Gastrocnemius medialis (tissue), 4 donors: Measurements from ENCODE around the gene CLDN11. TPM values are rescaled to one million over a fixed set of nuclear protein-coding genes. Genes with fewer than 3 reads are reported as not detected.

Source experiments
- ATAC-seq, 2 donors: fragments of 150-250 bp; one replicate each; pipeline ENCODE4 v1.9.1; 2016
- DNase-seq, 2 donors: peaks; one replicate each; pipeline ENCODE4 v3.0.0-alpha.2; 2019
- H3K27ac ChIP-seq, 4 donors: fragments of 200-600 bp; sonication (generic); 1 replicate in 1 of 4; 2 replicates in 3 of 4; pipeline ENCODE4 v1.5.1; 2016 to 2018; ENCODE audit warnings: mild to moderate bottlenecking in 2 of 4, moderate library complexity in 1 of 4
- H3K27me3 ChIP-seq, 3 donors: fragments of 200-600 bp; sonication (generic) in 2 of 3; 1 replicate in 1 of 3; 2 replicates in 2 of 3; pipeline versions ENCODE4 v1.5.1 to v1.6.0; 2016 to 2019; ENCODE audit warnings: mild to moderate bottlenecking in 1 of 3, moderate library complexity in 1 of 3
- H3K36me3 ChIP-seq, 2 donors: fragments of 200-600 bp; sonication (generic) in 1 of 2; one replicate each; pipeline ENCODE4 v1.5.1; 2017 to 2018
- H3K4me1 ChIP-seq, 2 donors: fragments of 200-600 bp; sonication (generic) in 1 of 2; one replicate each; pipeline ENCODE4 v1.5.1; 2016 to 2017; ENCODE audit warnings: mild to moderate bottlenecking in 2 of 2
- H3K4me3 ChIP-seq, 4 donors: fragments of 200-600 bp; sonication (generic) in 3 of 4; 1 replicate in 1 of 4; 2 replicates in 3 of 4; pipeline ENCODE4 v1.5.1; 2016 to 2019; ENCODE audit warnings: mild to moderate bottlenecking in 2 of 4
- H3K9me3 ChIP-seq, 3 donors: fragments of 200-600 bp; sonication (generic) in 2 of 3; 1 replicate in 1 of 3; 2 replicates in 2 of 3; pipeline ENCODE4 v1.5.1; 2016 to 2019
- CTCF ChIP-seq, 5 experiments: fragments of 450-650 bp in 3 of 5; fragments of 200-600 bp in 2 of 5; sonication (generic) in 2 of 5; IDR thresholded peaks in 4 of 5; conservative IDR thresholded peaks in 1 of 5; 1 replicate in 4 of 5; 2 replicates in 1 of 5; pipeline ENCODE4 v1.5.1; 2016 to 2019; ENCODE audit warnings: antibody characterized with exemption in 5 of 5, mild to moderate bottlenecking in 3 of 5, moderate library complexity in 3 of 5
- POLR2A ChIP-seq, 2 donors: fragments of 450-650 bp; IDR thresholded peaks; one replicate each; pipeline ENCODE4 v1.6.1; 2017; ENCODE audit warnings: antibody characterized with exemption in 2 of 2, mild to moderate bottlenecking in 2 of 2, moderate library complexity in 2 of 2
- in situ Hi-C, 4 donors: fragments of 200-750 bp; cut with MboI; loops; one replicate each; pipeline versions ENCODE4 v1.15.0 to v1.8.0; 2017; ENCODE audit warnings: low sequenced_read_pairs in 4 of 4
- intact Hi-C: fragments of 100-400 bp; cut with DNase I; formaldehyde crosslinking; loops from one replicate; pipeline ENCODE4 v1.15.1; 2023; ENCODE audit warnings: low total_unique reads
- microRNA-seq, 2 donors: library from miRNA; unstranded; fragments of <30 nt; microRNA quantifications; one replicate each; pipeline ENCODE4, GENCODE V29; 2016; ENCODE audit warnings: borderline replicate concordance in 2 of 2
- total RNA-seq, 4 donors: library from RNA; depleted of rRNA; stranded (reverse); fragments of >200 nt; gene quantifications; one replicate each; pipeline versions ENCODE4 v1.1.0 to v1.2.3, GENCODE V29; 2016

Gene CLDN11
- total RNA-seq, 4 donors from 2014 or later: 0.53 to 2.7 (median 1.4) TPM

- Histone ChIP-seq H3K9me3 (no peaks in the 10 kb centered on the region), H3K4me3 (no peak overlapping the region), H3K27me3 (no peaks in the 10 kb centered on the region), H3K4me1 (no peaks in the 10 kb centered on the region), H3K36me3 (no peaks in the 10 kb centered on the region), H3K27ac (no peak overlapping the region)
- intact Hi-C loops (no loop called here), in situ Hi-C loops (no loop called here)
- DNase-seq (no peak), ATAC-seq (no peak)
- TF ChIP-seq POLR2A (IDR thresholded peaks at IDR 0.05): no peak
These were observed 63.5 kb downstream of the CLDN11 start for GRCh38 chr3:170482199-170482598.

- ATAC-seq (no peak), DNase-seq (no peak)
- no peak overlapping the region for H3K27ac ChIP-seq
- no peak overlapping the region for H3K4me3 ChIP-seq
- TF ChIP-seq CTCF (IDR thresholded peaks at IDR 0.05 in 4 of 5, conservative IDR thresholded peaks at IDR 0.05 in 1 of 5) (no peak), POLR2A (IDR thresholded peaks at IDR 0.05) (no peak)
- intact Hi-C loops: no loop called here
- H3K9me3 ChIP-seq: no peaks in the 10 kb centered on the region
- no peaks in the 10 kb centered on the region for H3K36me3 ChIP-seq
- in situ Hi-C loops: no loop called here
- no peaks in the 10 kb centered on the region for H3K4me1 ChIP-seq
- no peaks in the 10 kb centered on the region for H3K27me3 ChIP-seq
These were observed 65.0 kb downstream of the CLDN11 start for GRCh38 chr3:170483485-170484262.

Small RNAs within 50 kb of the gene (microRNA-seq; reads per million reads assigned to microRNA genes)
- 0 reads per million in 2 donors for gene MIR6828

Other genes starting within 250 kb of the CLDN11 start
- 10 to 100 TPM; 25.4 to 37.0 (median 32.4) TPM for gene PHC3, start 237.1 kb upstream of the CLDN11 start, total RNA-seq
- gene PRKCI, start 196.4 kb upstream of the CLDN11 start, total RNA-seq: 10 to 100 TPM; 10.5 to 20.9 (median 14.0) TPM
- gene SKIL, start 61.2 kb upstream of the CLDN11 start, total RNA-seq: 10 to 100 TPM; 26.7 to 45.1 (median 29.4) TPM
- gene SLC7A14, start 167.2 kb downstream of the CLDN11 start, total RNA-seq: under 1 TPM in 1 of 4 donors, not detected in 3; 0.02 TPM